Prostate gland (tissue), 2 donors: ENCODE measurements around the gene BAHD1. TPM values are rescaled to one million over a fixed set of nuclear protein-coding genes. Genes with fewer than 3 reads are reported as not detected.

Experiments
- DNase-seq: peaks from one replicate; pipeline ENCODE4 v3.0.0-alpha.2; 2019; ENCODE audit warnings: low spot score
- H3K27ac ChIP-seq, 2 donors: fragments of 200-600 bp; sonication (generic); 2 replicates each; pipeline ENCODE4 v1.5.1; 2017 to 2019
- H3K27me3 ChIP-seq: fragments of 200-600 bp; sonication (generic); replicated peaks from 2 replicates; pipeline ENCODE4 v1.5.1; 2019; ENCODE audit not compliant: insufficient read depth
- H3K36me3 ChIP-seq, 2 donors: fragments of 200-600 bp; sonication (generic); 1 replicate in 1 of 2; 2 replicates in 1 of 2; pipeline versions ENCODE4 v1.5.1 to v1.8.1; 2017 to 2019
- H3K4me1 ChIP-seq: fragments of 200-600 bp; sonication (generic); replicated peaks from 2 replicates; pipeline ENCODE4 v1.5.1; 2019
- H3K4me3 ChIP-seq, 2 donors: fragments of 200-600 bp; sonication (generic); 2 replicates each; pipeline ENCODE4 v1.5.1; 2017 to 2019
- H3K9me3 ChIP-seq: fragments of 200-600 bp; sonication (generic); 2 replicates; pipeline ENCODE4 v1.5.1; 2017
- CTCF ChIP-seq, 4 experiments: fragments of 200-600 bp in 2 of 4; fragments of 450-650 bp in 2 of 4; sonication (generic) in 2 of 4; IDR thresholded peaks; 1 replicate in 3 of 4; 2 replicates in 1 of 4; pipeline ENCODE4 v1.5.1; 2016 to 2019; ENCODE audit warnings: antibody characterized with exemption in 4 of 4, mild to moderate bottlenecking in 2 of 4, moderate library complexity in 2 of 4
- POLR2A ChIP-seq: fragments of 450-650 bp; IDR thresholded peaks from one replicate; pipeline ENCODE4 v1.6.1; 2016; ENCODE audit warnings: antibody characterized with exemption, mild to moderate bottlenecking
- POLR2AphosphoS5 ChIP-seq: sonication (generic); formaldehyde crosslinking; IDR thresholded peaks from one replicate; pipeline ENCODE4 v1.6.1; 2017; ENCODE audit warnings: antibody characterized with exemption
- WGBS: methylation state at CpG from one replicate; pipeline ENCODE4 v1.1.5; 2018; 5-methylcytosine and 5-hydroxymethylcytosine counted together
- intact Hi-C: fragments of 100-400 bp; cut with DNase I; formaldehyde crosslinking; loops from one replicate; pipeline ENCODE4 v1.14.2; 2022
- total RNA-seq, 2 donors: library from RNA; depleted of rRNA; stranded (reverse); fragments of >200 nt; gene quantifications; one replicate each; pipeline ENCODE4 v1.1.0, GENCODE V29; 2016

The BAHD1 gene
- total RNA-seq, 2 donors from 2014 or later, result 17.0 to 39.4 TPM

- H3K9me3 ChIP-seq, result no peaks in the 10 kb centered on the region
- peak; percentile 89 to 96 (median 92) for TF ChIP-seq CTCF (IDR thresholded peaks at IDR 0.05)
- TF ChIP-seq POLR2A, result no peak
- peak; percentile 53 for TF ChIP-seq POLR2AphosphoS5
- peak overlapping the region; percentile 73 to 77 for H3K27ac ChIP-seq
- intact Hi-C loops, result loop anchor here (1.0 to 10.0 kb wide), 2 partner anchors 142 to 377 kb away; no protein-coding TSS in a partner anchor
- WGBS, result 10% methylated on average over 31 of the region's 31 CpGs
- no peak overlapping the region for H3K4me3 ChIP-seq
- DNase-seq, result peak; percentile 70
- peaks cover 15% of the 10 kb centered on the region for H3K4me1 ChIP-seq
- H3K27me3 ChIP-seq, result no peaks in the 10 kb centered on the region
- H3K36me3 ChIP-seq, result peaks cover 0 to 7% of the 10 kb centered on the region in 2 donors
These were observed 19.3 kb upstream of the BAHD1 start for GRCh38 chr15:40421246-40422157.

- intact Hi-C loops, result loop anchor here (10.0 kb wide), 1 partner anchor 380 kb away; no protein-coding TSS in a partner anchor
- H3K9me3 ChIP-seq, result no peaks in the 10 kb centered on the region
- H3K4me3 ChIP-seq, result no peak overlapping the region
- no peak for DNase-seq
- TF ChIP-seq POLR2A (no peak), CTCF (IDR thresholded peaks at IDR 0.05) (no peak), POLR2AphosphoS5 (no peak)
- H3K27me3 ChIP-seq, result no peaks in the 10 kb centered on the region
- H3K36me3 ChIP-seq, result no peaks in the 10 kb centered on the region
- H3K27ac ChIP-seq, result no peak overlapping the region
- H3K4me1 ChIP-seq, result peaks cover 15% of the 10 kb centered on the region
- 90% methylated on average over 5 of the region's 6 CpGs for WGBS
These were observed 16.2 kb upstream of the BAHD1 start for GRCh38 chr15:40424483-40425115.

DNA sequence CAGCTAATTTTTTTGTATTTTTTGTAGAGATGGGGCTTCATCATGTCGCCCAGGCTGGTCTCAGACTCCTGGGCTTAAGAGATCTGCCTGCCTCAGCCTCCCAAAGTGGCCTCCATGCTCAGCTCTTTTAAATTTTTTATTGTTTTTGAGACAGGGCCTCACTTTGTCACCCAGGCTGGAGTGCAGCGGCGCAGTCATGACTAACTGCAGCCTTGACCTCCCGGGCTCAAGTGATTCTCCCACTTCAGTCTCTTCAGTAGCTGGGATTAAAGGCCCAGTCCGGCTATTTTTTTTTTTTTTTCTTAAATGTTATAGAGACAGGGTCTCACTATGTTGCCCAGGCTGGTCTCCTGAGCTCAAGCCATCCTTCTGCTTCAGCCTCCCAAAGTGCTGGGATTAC lies 15.1 kb upstream of the BAHD1 start:
- H3K27ac ChIP-seq, result no peak overlapping the region
- H3K4me1 ChIP-seq, result peaks cover 11% of the 10 kb centered on the region
- intact Hi-C loops, result loop anchor here (10.0 kb wide), 1 partner anchor 381 kb away; no protein-coding TSS in a partner anchor
- H3K9me3 ChIP-seq, result no peaks in the 10 kb centered on the region
- WGBS, result 95% methylated on average over 5 of the region's 5 CpGs
- TF ChIP-seq POLR2AphosphoS5 (no peak), POLR2A (no peak), CTCF (IDR thresholded peaks at IDR 0.05) (no peak)
- H3K4me3 ChIP-seq, result no peak overlapping the region
- H3K27me3 ChIP-seq, result no peaks in the 10 kb centered on the region
- no peak for DNase-seq
- no peaks in the 10 kb centered on the region for H3K36me3 ChIP-seq

DNA sequence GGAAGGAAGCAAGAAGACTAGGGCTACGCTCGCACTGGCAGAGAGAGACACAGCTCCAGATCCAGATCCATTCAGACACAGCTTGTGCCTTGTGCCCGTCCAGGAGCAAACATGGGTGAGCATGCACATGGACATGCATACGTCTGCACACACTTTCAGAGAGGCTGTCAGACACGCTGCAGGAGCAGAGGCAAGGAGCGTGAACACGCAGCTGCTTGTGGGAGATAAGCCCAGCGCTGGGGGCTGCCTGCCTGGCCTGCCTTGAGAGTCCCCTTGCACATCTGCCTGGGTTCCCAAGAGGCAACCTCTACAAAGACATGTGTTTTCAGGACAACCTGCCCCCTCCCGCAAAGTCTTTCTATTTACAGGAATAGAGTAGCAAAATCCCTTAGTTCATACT lies 13.6 kb upstream of the BAHD1 start:
- Histone ChIP-seq H3K36me3 (no peaks in the 10 kb centered on the region), H3K27ac (no peak overlapping the region), H3K9me3 (no peaks in the 10 kb centered on the region), H3K4me1 (no peaks in the 10 kb centered on the region), H3K27me3 (no peaks in the 10 kb centered on the region), H3K4me3 (no peak overlapping the region)
- TF ChIP-seq POLR2A (no peak), POLR2AphosphoS5 (no peak), CTCF (IDR thresholded peaks at IDR 0.05) (no peak)
- intact Hi-C loops, result loop anchor here (10.0 kb wide), 1 partner anchor 382 kb away; no protein-coding TSS in a partner anchor
- no peak for DNase-seq
- WGBS, result 92% methylated on average over 9 of the region's 9 CpGs
